Esophagus (tissue), 2 donors: ENCODE measurements around the gene CNGA1. TPM values are rescaled to one million over a fixed set of nuclear protein-coding genes. Genes with fewer than 3 reads are reported as not detected.
"Not testable (repeated sequence)": the region's sequence is repeated elsewhere in the genome, so short reads cannot be mapped to it uniquely, and the experiment has no call there.

Experiments used
- H3K27ac ChIP-seq, 2 donors: one replicate each; pipeline ENCODE4 v1.5.1; 2013; ENCODE audit warnings: low read depth in 2 of 2, mild to moderate bottlenecking in 2 of 2, inconsistent platforms in 1 of 2, low read length in 1 of 2, moderate library complexity in 1 of 2
- H3K27me3 ChIP-seq, 2 donors: one replicate each; pipeline ENCODE4 v1.6.1; 2013; ENCODE audit warnings: low read length in 2 of 2, control low read depth in 1 of 2, mild to moderate bottlenecking in 1 of 2; ENCODE audit not compliant: insufficient read depth in 2 of 2, control insufficient read depth in 1 of 2
- H3K36me3 ChIP-seq, 2 donors: one replicate each; pipeline ENCODE4 v1.6.1; 2013; ENCODE audit warnings: low read length in 1 of 2; ENCODE audit not compliant: control insufficient read depth in 2 of 2, insufficient read depth in 2 of 2
- H3K4me1 ChIP-seq, 2 donors: one replicate each; pipeline ENCODE4 v1.6.1; 2013; ENCODE audit warnings: low read length in 1 of 2; ENCODE audit not compliant: control insufficient read depth in 2 of 2, insufficient read depth in 2 of 2
- H3K4me3 ChIP-seq, 2 donors: one replicate each; pipeline ENCODE4 v1.5.1; 2013; ENCODE audit warnings: low read length in 2 of 2, mild to moderate bottlenecking in 2 of 2, low read depth in 1 of 2, moderate library complexity in 1 of 2
- H3K9me3 ChIP-seq, 2 donors: one replicate each; pipeline ENCODE4 v1.6.1; 2013; ENCODE audit warnings: mild to moderate bottlenecking in 2 of 2, low read depth in 1 of 2, low read length in 1 of 2, moderate library complexity in 1 of 2; ENCODE audit not compliant: control insufficient read depth in 2 of 2, insufficient read depth in 1 of 2
- WGBS, 2 donors: extraction: QIAGEN DNeasy Blood & Tissue Kit; methylation state at CpG; one replicate each; pipeline ENCODE4 v1.1.7; 2013; 5-methylcytosine and 5-hydroxymethylcytosine counted together
- polyA plus RNA-seq, 2 donors: library from polyadenylated mRNA; stranded (reverse); fragments of 200-250 nt; gene quantifications; one replicate each; pipeline ENCODE4 v1.2.3, GENCODE V29; 2013
- donor health status: healthy with polysubstance abuse.
- donor health status: Bipolar disorder and iron deficiency.

The CNGA1 gene
- polyA plus RNA-seq, 2 donors = 3.4 to 8.8 TPM

- WGBS, 2 donors = 79 to 83% methylated on average over 10 of the region's 10 CpGs
Measured at GRCh38 chr4:47942081-47942819, 74.2 kb downstream of the CNGA1 start.

GRCh38 chr4:47939456-47939855 lies 77.0 kb downstream of the CNGA1 start:
- Histone ChIP-seq H3K4me3 (no peak overlapping the region), H3K27me3 (no peaks in the 10 kb centered on the region), H3K9me3 (no peaks in the 10 kb centered on the region), H3K4me1 (no peaks in the 10 kb centered on the region), H3K36me3 (no peaks in the 10 kb centered on the region), H3K27ac (no peak overlapping the region)
- 74 to 93% methylated on average over 5 of the region's 5 CpGs for WGBS, 2 donors

More at GRCh38 chr4:47942081-47942819, 74.2 kb downstream of the CNGA1 start:
- Histone ChIP-seq H3K27me3 (no peaks in the 10 kb centered on the region), H3K9me3 (no peaks in the 10 kb centered on the region), H3K4me1 (no peaks in the 10 kb centered on the region), H3K4me3 (no peak overlapping the region), H3K27ac (no peak overlapping the region), H3K36me3 (no peaks in the 10 kb centered on the region)

DNA sequence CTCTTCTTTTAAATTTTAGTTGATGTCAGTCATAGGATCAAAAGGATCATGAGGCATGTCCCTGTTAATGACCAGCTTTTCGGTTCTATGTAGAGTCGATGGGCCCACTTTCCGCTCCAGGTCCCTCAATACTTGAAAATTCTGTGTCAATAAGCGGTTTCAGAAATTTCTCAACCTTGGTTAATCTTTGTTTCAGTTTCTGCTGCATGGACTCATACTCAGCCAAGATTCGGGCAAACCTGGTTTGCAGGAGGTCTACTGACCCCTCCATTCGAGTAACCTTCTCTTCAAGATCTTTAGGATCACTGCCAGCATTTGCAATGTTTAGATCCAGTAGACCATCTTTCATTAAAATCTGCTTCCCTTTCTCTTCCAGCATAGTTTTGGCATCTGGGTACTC lies 80.1 kb downstream of the CNGA1 start:
- H3K27me3 ChIP-seq = no peaks in the 10 kb centered on the region
- no peak overlapping the region for H3K4me3 ChIP-seq
- 91% methylated on average over 6 of the region's 6 CpGs for WGBS, 2 donors
- no peaks in the 10 kb centered on the region for H3K9me3 ChIP-seq
- H3K27ac ChIP-seq = no peak overlapping the region
- no peaks in the 10 kb centered on the region for H3K4me1 ChIP-seq
- no peaks in the 10 kb centered on the region for H3K36me3 ChIP-seq

DNA sequence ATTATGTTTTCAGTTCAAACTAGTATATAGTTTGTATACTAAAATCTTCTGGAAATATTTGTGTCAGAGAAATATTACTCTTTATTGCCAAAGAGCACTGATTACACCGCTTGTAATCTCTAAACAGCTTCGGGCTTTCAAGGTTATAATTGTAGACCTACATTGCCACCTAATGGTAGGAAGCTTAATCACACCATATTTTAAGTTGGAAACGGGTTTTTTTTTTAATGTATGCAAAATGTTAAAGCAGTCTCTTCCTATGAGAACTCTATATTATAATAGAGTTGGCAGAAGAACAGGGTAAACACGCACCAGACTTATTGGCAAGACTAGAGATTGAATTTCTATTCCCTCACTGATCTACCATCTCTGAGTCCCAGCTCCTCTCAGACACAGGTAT lies 82.6 kb downstream of the CNGA1 start:
- 1 to 4% methylated on average over 4 of the region's 4 CpGs for WGBS, 2 donors
- H3K4me3 ChIP-seq = no peak overlapping the region
- H3K27me3 ChIP-seq = no peaks in the 10 kb centered on the region
- no peaks in the 10 kb centered on the region for H3K9me3 ChIP-seq
- no peak overlapping the region for H3K27ac ChIP-seq
- no peaks in the 10 kb centered on the region for H3K36me3 ChIP-seq
- no peaks in the 10 kb centered on the region for H3K4me1 ChIP-seq

DNA sequence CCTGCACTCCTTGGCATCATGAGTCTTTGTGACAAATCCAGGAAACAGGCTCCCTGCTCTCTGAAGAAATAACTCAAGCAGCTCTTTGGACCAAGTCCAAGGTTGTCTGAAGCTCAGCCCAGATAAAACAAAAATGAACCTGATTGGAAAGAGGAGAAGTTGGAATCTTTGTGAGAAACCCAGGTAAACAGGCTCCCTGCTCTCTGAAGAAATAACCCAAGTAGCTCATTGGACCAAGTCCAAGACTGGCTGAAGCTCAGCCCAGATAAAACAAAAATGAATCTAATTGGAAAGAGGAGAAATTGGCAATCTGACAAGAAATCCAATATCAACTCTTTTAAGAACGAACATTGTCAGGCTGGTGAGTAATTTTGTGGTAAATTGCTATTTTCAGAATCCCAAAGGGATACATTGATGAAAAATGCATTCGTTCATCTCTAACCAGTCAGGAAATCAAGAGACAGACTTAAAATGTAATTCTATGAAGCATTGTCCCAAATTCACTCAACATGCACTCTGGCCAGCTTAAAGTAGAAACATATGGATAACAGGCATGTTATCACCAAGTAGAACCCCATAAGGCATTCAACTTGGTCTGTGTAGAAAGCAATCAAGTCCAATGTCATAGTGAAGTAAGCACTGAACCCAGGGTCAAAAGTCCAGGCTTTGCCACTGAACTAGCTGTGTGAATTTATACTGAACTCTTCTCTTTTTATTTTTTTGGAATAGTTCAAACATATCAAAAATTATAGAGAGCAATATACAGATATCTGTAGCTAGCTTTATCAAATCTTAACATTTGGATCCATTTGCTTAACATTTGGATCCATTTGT lies 85.3 kb downstream of the CNGA1 start:
- 39 to 42% methylated on average over 2 of the region's 2 CpGs for WGBS, 2 donors
- Histone ChIP-seq H3K27me3 (no peaks in the 10 kb centered on the region), H3K27ac (no peak overlapping the region), H3K4me3 (no peak overlapping the region), H3K4me1 (no peaks in the 10 kb centered on the region), H3K9me3 (no peaks in the 10 kb centered on the region), H3K36me3 (no peaks in the 10 kb centered on the region)

DNA sequence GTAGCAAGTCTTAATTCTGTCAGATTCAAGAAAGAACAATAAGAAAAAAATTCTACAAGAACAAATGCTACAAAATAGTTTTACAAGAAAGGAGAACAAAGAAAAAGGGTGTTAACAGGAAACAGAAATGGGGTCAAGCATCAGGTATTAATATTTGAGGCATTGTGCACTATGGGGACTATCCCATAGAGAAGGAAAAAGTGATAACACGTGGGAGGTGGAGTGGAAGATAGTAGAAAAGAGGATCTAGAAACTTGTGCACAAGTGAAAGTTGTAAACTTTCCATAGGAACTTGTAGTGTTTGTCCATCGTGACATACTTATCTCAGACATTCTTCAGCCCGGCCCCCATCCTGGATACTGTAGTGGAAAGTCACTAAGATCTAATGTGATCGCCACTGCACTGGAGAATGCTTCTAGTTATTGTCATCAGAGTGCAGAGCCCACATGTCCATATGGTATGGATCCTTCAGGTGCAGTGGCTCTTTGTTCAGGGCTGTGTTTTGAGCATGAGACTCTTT lies 86.7 kb downstream of the CNGA1 start:
- no peak overlapping the region for H3K4me3 ChIP-seq
- no peaks in the 10 kb centered on the region for H3K4me1 ChIP-seq
- 74% methylated on average over 4 of the region's 4 CpGs for WGBS, 2 donors
- no peaks in the 10 kb centered on the region for H3K36me3 ChIP-seq
- no peaks in the 10 kb centered on the region for H3K9me3 ChIP-seq
- no peak overlapping the region for H3K27ac ChIP-seq
- H3K27me3 ChIP-seq = no peaks in the 10 kb centered on the region

- Histone ChIP-seq H3K36me3 (no peaks in the 10 kb centered on the region), H3K9me3 (no peaks in the 10 kb centered on the region), H3K27me3 (no peaks in the 10 kb centered on the region), H3K4me3 (no peak overlapping the region), H3K4me1 (no peaks in the 10 kb centered on the region), H3K27ac (no peak overlapping the region)
- WGBS, 2 donors = 8 to 13% methylated on average over 15 of the region's 15 CpGs
Measured at GRCh38 chr4:47926667-47927258, 89.7 kb downstream of the CNGA1 start.

GRCh38 chr4:47923261-47923608 lies 93.2 kb downstream of the CNGA1 start:
- 66 to 79% methylated on average over 8 of the region's 8 CpGs for WGBS, 2 donors

DNA sequence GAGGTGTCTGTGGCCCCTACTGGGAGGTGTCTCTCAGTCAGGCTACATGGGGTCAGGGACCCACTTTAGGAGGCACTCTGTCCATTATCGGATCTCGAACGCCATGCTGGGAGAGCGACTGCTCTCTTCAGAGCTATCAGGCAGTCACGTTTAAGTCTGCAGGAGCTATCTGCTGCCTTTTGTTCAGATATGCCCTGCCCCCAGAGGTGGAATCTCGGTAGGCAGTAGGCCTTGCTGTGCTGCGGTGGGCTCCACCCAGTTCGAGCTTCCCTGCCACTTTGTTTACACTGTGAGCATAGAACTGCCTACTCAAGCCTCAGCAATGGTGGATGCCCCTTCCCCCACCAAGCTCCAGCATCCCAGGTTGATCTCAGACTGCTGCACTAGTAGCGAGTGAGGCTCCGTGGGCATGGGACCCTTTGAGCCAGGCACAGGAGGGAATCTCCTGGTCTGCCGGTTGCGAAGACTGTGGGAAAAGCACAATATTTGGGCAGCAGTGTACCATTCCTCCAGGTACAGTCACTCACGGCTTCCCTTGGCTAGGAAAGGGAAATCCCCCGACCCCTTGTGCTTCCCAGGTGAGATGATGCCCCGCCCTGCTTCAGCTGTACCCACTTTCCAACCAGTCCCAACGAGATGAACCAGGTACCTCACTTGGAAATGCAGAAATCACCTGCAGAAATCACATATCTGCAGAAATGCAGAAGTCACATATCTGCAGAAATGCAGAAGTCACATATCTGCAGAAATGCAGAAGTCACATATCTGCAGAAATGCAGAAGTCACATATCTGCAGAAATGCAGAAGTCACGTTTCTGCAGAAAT lies 93.8 kb downstream of the CNGA1 start:
- H3K4me3 ChIP-seq, H3K4me1 ChIP-seq, H3K27me3 ChIP-seq, H3K27ac ChIP-seq, H3K36me3 ChIP-seq, H3K9me3 ChIP-seq: not testable (repeated sequence)
- WGBS, 2 donors = 73 to 75% methylated on average over 17 of the region's 17 CpGs

More at GRCh38 chr4:47923261-47923608, 93.2 kb downstream of the CNGA1 start:
- not testable (repeated sequence) for H3K4me1 ChIP-seq, H3K36me3 ChIP-seq, H3K9me3 ChIP-seq, H3K4me3 ChIP-seq, H3K27me3 ChIP-seq, H3K27ac ChIP-seq
